Measurements from ENCODE around the gene MCAT.
"Not testable (repeated sequence)": the region's sequence is repeated elsewhere in the genome, so short reads cannot be mapped to it uniquely, and the experiment has no call there.

The MCAT gene

DNA sequence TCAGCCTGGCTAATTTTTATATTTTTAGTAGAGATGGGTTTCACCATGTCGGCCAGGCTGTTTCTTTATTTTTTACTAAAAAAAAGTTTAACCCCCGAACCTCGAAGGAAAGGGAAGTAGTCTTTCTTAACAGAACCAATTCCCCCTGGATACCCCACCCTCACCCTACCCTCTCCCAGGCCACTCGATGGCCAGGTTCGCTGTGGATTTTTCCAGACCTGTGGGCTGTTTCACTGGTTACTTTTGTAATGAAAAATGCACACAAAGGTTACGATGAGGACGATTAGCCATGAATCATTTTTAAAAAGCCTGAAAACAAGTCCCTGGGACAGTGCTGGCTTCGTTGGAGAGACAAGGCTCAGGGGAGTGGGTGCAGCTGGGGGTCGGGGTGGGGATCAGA lies 10.7 kb upstream of the MCAT start:
- no peak for DNase-seq (ENCODE audit: low read depth)

DNA sequence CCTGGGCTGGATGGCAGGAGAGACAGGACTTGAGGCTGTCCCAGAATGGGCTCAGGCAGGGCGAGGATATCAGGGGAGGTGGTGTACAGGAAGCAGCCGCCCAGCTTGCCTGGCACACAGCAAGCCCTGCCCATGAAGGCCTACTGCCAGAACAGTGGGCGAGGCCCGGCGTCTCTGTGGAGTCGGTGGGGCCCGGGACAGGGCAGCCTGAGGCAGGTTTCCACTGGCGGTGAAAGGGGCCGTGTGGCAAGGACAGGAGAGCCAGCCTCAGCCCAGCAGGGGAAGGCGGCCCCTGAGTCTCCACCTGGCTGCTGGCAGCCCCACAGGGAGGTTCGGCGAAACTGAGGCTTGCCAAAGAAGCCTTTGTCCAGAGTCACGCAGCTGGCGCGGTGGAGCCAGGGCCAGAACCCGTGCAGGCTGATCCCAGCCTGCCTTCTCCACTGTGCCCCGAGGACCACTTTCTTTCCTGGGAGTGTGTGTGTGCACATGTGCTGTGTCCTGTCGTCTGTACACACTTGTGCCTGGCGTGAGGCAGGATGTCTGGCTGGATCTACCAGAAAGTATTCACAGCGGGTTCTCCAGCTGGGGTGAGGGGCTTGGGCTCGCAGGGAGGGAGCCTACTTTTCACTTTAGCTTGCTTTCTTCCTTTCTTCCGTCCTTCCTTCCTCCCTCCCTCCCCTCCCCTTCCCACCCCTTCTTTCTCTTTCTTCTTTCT lies 9.3 kb upstream of the MCAT start:
- no peak for DNase-seq (ENCODE audit: low read depth)

DNA sequence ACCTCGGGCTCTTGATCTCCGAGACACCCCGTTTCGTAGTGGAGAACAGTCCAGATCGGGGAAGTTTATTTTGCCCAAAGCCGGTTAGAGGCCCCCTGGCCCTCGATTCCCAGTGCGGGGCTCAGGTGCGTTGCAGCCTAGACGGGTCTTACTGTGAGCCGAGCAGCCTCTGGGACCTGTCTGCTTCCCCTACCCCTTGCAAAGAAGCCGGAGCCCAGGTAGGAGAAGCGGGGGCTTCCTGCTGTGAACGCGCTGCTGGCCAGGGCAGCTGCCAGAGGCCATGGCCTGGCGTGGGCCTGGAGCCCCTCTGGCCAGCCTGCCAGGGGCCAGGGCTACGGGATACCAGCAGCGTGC lies 8.8 kb upstream of the MCAT start:
- no peak for DNase-seq (ENCODE audit: low read depth)

DNA sequence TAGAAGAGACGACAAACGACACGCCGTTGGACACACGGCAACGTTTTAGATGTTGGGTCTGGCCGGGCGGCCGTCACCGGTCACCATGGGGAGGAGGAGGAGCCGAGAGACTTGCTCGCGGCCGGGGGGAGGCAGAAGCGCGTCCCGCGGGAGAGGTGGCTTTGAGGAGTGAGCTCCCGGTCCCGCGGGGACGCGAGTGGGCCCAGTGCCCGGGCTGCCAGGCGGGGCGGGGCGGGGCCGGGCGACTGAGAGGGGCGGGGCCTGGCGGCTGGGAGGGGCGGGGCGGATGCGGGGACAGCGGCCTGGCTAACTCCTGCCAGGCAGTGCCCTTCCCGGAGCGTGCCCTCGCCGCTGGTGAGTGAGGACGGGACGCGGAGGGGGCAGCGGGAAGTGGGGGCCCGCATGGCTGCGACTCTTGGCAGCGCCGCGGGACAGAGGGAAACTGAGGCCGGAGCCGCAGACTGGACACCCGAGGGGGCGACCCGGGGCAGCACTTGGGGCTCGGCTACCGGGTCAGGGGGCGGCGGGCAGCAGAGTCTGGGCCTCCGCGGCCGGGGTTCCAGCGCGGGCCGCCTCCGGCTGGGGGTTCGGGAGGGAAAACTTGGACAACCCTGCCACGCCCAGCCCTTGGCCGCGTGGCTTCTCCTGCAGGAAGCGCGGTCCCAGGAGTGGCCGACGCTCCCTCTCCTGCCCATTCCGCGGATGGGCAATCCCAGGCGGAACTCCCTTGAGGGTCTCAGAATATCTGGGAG lies 8.2 kb upstream of the MCAT start, which contains the start of gene TSPO:
Gene TSPO, plus strand, starts transcription at position 309 of the 752 bp plus-strand sequence. CDS start 7,680 bp downstream, outside the sequence.
- no peak for DNase-seq (ENCODE audit: low read depth)

DNA sequence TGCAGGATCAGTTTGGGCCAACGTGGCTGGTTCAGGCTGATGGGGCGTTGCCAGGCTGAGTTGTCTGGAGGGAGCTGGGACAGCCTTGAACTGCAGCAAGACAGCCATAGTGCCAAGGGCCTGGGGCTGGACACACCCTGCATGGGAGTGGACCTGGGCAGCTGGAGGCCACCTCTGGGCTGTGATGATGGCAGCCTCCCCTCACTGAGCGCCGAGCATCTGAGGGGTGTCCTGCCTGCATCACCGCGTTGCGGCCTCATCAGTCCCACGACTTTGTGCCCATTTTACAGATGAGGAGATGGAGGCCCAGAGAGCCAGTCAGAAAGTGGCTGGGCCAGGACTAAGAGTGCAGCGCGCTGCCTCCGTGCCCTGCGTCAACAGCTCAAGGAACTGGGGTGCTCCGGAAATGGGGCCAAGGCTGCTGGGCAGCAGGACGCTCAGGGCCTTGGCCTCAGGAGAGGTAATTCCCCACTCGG lies 7.6 kb upstream of the MCAT start:
- no peak for DNase-seq (ENCODE audit: low read depth)

DNA sequence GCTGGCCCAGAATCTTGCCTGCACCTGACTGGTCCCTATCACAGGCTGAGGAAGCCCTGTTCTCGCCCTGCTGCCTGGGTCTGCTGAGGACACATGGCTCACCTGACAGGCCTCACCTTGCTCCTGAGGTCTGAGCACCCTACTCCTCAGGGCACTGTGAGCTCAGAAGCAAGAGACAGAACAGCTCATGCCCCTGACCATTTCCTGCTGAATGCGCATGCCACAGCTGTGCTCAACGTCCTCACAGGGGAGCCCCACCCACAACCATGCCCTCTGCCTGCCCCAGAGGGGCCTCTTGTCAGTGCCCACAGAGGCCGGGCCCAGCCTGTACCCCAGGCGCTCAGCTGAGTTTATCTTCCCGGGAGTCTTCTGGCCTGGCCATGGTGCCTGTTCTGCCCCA lies 5.4 kb upstream of the MCAT start:
- no peak for DNase-seq (ENCODE audit: low read depth)

DNA sequence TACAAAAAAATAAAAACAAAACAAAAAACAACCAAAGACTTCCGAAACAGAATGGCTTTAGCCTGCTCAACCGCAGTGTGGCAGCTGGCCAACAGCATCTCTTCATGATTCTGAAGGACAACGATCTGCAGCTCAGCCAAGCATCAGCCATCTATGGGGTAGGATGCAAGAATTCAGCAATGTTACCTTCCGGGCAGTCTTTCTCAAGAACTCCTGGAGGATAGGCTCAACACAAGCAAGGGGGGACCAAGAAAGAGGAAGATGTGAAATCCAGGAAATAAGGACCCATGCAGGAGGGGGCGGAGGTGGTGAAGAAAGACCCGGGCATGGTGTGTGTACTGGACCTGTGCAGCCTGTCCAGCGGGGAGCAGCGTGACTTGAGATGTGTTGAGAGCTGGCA lies 4.6 kb upstream of the MCAT start:
- no peak for DNase-seq (ENCODE audit: low read depth)

DNA sequence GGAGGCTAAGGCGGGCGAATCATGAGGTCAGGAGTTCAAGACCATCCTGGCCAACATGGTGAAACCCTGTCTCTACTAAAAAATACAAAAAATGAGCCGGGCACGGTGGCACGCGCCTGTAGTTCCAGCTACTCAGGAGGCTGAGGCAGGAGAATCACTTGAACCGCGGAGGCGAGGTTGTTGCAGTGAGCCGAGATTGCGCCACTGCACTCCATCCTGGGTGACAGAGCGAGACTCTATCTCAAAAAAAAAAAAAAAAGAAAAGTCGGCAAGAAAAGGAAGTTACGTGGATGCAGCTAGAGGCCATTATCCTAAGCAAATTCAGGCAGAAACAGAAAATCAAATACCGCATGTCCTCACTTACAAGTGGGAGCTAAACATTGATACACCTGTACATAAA lies 3.1 kb upstream of the MCAT start:
- not testable (repeated sequence) for DNase-seq (ENCODE audit: low read depth)

DNA sequence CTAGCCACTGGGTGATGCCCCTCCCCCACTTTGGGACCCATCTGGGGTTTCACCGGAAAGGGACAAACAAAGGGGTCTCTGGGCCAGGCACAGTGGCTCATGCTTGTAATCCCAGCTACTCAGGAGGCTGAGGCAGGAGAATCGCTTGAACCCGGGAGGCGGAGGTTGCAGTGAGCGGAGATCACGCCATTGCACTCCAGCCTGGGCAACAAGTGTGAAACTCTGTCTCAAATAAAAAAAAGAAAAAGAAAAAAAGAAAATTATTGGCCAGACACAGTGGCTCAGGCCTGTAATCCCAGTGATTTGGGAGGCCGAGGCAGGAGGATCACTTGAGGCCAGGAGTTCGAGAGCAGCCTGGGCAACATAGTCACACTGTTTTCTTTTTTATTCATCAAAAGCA lies 2.2 kb upstream of the MCAT start:
- not testable (repeated sequence) for DNase-seq (ENCODE audit: low read depth)

DNA sequence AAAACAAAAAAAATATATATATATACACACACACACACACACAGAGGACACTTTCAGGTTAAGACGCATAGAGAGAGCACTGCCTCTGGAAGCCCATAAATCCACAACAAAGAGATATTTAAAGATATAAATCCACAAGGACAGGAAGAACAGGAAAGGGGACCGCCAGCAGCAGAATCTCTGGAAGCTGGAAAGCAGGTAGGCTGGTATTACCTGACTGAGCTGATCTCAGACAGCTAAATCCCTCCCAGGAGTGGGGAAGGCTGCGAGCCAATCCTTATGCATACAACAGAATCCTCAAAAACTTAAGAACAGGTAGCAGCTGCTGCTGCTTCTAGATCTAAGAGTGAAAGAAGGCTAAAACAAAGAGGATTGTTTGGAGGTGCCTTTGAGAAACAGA lies 1.8 kb upstream of the MCAT start:
- DNase-seq (ENCODE audit: low read depth) = no peak

DNA sequence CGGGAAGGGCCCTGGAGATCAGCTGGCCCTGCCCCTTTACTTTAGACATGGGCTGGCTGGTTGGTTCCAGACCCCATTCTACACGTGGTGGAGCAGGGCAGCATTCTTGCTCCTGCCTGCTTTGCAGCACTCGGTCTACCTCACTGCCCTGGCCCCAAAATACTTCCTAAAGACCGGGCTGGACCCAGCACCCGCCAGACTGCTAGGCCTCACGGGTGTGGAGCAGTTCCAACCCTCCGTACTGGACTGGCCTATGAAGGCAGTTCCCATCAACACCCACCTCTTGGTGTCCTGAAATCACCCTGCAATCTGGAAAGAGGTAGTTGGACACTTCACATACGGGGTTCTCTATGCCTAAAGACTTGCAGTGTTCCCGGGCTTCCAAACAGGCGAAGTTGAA lies 6.4 kb downstream of the MCAT start:
- no peak for DNase-seq (ENCODE audit: low read depth)

DNA sequence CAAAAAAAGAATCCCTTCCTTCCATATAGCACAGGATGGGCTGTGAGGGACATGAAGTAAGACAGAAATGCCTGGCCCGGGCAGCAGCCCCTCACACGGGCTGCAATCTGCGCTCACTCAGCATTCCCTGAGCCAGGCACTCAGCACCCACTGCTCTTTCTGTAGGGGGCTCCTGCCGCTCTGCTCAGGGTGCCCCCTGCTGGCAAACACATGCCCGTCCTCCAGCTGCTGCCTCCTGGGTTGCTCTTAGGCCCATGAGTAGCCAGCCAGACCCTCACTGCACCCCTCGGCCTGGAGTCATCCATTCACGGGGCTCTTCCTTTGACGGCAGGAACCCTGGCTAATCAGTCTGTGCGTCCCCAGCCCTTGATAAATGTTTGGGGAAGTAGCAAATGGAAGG lies 6.9 kb downstream of the MCAT start:
- no peak for DNase-seq (ENCODE audit: low read depth)

DNA sequence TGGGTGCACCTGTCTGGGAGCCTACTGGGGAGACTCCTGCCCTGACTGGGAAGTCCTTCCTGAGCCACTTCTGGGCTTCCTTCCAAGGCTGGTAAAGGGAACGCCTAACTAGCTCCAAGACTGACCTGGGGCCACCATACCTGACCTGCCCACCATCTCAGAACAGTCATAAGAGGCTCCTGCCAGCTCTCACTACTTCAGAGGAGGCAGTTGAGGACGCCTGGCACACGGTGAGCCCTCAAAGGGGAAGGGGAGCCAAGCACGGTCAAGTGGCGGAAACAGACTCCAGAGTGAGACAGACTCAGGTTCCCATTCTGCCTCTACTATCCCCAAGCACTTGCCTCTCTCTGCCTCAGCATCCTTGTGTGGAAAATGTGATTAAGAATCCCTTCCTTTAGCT lies 7.6 kb downstream of the MCAT start:
- DNase-seq (ENCODE audit: low read depth) = no peak

DNA sequence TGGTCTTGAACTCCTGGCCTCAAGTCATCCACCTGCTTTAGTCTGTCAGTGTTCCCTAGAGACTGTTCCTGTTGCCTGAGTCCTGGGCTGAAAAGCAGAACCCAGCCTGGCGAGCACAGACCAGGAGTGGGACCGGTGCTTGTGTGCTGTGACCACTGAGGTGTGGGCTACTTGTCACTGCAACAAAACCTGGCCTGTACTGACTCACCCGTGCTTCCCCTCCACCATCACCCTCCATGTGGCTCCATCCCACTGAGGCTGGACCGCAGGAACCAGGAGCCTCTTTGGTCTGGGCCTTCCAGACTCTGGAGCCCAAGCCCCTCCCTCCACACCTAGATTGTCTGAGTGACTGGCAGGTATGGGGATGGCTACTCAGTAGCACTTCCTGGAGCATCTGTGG lies 8.6 kb downstream of the MCAT start:
- no peak for DNase-seq (ENCODE audit: low read depth)

DNA sequence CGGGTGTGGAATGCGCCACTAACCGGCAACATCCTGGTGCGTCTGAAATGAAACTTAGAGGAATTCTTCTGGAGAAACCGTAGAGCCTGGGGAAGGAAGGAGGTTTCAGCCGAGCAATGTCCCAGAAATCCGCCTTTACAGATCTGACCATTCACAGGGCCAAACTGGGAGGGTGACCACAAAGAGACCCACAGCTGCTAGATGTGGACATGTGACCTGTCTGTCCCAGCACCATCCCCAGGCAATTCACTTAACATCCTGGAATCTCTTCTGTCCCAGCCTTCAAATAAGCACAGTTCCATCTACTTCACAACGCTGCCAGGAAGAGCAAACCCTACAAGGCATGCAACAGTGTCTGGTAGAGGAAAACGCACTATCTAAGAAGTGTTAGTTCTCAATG lies 9.8 kb downstream of the MCAT start:
- no peak for DNase-seq (ENCODE audit: low read depth)

DNA sequence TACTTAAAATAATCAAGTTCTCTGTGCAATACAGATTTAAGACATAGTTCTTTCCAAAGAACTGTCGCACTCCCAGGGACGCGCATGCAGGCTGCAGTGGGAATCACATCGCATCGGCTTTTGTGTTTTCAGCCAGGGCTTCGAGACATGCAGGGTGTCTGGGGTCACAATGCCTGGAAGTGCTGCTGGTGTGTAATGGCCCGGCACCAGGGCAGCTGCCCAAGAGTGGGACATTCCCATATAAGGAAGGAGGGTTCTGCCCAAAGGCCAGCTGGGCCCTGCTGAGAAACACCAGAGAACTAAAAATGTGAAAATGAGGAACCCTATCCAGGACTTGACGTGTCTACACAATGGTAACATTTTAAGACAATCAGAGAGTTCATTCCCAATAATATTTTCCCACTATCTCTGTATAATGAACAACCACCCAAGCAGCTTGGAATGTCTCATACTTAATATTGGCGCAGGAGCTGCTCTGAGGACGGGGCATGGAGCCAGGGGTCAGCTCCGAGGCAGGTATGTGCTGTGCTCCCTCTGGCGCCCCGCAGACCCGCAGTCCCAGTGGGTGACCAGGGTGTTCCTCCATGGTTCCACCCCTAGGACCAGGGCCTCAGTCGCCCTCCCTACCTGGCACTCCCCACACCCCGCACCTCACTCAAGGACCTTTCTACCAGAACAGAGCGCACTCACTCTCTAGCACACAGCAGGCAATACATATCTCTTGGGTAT lies 11.3 kb downstream of the MCAT start:
- DNase-seq (ENCODE audit: low read depth) = no peak

DNA sequence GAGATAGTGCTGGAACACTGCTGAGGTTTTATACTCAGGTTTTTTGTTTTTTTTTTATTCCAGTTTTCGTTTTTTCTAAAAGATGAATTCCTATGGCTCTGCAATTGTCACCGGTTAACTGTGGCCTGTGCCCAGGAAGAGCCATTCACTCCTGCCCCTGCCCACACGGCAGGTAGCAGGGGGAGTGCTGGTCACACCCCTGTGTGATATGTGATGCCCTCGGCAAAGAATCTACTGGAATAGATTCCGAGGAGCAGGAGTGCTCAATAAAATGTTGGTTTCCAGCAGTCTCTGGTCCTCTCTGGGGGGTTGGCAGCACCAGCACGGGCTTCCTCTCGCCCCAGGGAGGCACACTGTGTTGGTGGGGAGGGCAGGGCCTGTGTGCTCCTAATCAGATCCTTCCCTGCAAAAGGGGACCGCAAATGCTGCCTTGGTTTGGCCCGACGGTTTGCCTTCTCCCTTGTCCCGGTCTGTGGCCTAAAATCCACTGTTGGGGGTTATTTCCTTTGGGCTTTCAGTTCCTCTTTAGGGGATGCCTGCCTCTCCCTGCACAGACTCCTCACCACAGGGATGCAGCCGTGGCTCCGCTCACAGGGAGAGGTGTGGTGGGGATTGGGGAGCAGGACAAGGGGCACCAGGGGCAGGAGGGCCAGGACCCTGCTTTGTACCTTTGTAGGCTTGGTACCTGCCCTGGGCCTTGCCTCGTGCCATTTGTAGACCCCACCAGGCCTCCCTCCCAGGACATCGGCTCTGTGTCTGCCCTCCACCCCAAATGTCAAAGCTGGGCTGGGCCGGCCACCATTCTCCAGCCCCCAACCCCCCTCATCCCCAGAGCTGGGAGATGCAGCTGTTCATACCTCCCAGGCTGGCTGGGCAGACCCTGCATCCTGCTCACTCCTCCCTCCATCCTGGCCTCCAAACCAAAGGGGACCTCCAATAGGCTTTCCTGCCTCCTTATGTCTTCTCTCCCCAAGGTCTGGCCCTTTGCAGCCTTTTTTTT lies 13.5 kb downstream of the MCAT start:
- no peak for DNase-seq (ENCODE audit: low read depth)

DNA sequence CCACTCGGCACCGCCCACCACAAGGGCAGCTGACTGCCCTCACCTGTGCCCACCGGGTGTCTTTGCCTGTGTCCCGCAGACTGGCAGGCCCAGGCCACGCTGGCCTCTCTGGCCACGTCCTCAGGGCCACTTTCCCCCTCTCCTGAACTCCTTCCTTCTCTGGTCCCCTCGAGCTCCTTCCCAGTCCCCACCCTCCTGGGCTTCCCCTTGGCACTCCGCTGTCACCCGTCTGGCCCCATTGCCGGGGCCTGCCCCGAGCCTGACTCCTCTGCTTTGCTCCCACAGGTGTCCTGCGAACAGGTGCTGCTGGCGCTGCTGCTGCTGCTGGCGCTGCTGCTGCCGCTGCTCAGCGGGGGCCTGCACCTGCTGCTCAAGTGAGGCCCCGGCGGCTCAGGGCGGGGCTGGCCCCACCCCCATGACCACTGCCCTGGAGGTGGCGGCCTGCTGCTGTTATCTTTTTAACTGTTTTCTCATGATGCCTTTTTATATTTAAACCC lies 14.2 kb downstream of the MCAT start:
- no peak for DNase-seq (ENCODE audit: low read depth)

DNA sequence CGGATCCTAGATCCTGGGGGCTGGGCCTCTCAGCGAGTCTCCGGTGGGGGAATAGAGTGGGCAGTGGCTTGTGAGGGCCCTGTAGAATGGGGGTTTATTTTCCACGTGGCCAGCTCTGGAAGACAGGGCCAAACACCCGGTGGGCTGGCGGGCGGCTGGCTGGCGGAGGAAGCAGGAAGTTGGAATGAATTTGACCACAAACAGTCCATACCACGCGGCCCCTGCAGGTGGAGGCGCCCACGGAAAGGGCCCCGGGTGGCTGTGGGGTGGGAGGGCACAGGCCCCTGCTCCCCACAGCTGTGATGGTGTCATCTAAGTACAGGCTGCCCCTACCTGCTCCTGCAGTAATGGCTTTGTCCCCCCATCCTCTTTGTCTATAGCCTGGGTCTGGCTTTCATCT lies 15.1 kb downstream of the MCAT start:
- DNase-seq (ENCODE audit: low read depth) = no peak

DNA sequence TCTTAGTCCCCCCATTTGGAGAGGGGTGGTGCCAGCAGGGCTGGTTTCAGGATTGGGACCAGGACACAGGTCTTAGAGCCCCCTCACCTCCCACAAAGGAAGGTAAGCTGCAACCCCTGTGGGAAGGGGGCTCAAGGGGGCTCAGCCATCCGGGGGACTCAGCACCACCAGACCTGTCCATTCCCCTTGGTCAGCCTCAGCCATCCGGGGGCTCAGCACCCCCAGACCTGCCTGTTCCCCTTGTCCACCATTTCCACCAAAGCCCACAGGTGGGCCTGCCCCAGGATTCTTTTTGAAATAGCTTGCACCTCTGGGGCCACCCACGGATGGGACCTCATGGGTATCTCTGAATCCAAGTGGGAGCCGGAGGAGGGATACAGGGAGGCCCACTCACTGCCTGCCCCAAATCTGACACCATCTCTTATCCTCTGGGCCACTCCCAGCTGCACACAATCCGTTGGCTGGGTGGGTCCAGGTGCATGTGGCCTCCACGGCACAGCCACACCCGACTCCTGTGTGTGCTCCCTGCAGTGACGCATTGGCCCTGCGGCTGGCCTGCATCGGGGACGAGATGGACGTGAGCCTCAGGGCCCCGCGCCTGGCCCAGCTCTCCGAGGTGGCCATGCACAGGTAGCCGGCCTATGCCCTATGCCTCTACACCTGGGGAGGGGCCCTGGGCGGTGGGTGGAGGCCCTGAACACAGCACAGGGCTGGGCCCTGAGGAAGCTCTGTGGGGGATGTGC lies 15.9 kb downstream of the MCAT start:
- DNase-seq (ENCODE audit: low read depth) = no peak
